Measurements from ENCODE around the gene FKBP10. TPM values are rescaled to one million over a fixed set of nuclear protein-coding genes. Genes with fewer than 3 reads are reported as not detected.

The FKBP10 gene
- total and polyA plus RNA-seq, 10 of the 15 experiments (the other 5 are each of a cell fraction or from before 2014, with no cell fraction given), result 0.02 to 4.7 (median 1.8) TPM

DNA sequence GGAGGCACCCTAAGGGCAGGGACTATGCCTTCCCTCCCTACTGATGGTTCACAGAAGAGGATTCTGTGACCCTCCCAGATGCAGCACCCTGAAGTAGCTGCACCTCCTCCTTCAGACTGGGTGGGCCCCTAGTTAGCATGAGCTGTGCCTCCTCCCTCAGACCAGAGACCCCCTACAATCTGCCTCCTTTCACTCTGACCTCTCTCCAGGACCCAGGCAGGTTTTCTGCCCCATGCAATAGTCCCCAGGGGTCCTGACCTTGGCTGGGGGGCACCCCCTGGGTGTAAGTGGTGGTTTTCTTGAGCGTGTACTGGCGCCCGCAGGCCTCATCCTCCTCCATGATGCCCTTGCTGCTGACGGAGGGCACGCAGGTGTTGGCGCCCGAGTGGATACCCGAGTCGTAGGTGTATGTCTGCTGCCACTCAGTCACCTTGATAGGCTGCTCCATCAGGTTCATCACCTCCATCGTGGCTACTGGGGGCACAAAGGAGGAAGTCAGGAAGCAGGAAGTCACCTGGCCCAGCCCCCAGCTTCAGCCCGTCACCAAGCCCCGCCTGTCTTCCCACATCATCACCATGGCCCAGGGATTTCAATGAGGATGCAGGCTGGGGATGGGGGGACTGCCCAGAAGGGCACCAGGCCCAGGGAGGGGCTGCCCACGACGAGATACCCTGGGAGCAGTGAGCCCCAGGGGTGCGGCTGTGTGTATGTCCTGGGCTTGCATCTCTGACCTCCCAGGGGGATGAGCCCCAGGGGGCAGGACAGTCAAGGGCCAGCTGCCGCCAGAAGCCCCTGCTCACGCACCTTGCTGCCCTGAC lies 41.2 kb upstream of the FKBP10 start:
- intact Hi-C loops (cut with micrococcal nuclease; ENCODE audit: unreplicated experiment), result no loop called here
- H3K4me2 ChIP-seq (ENCODE audit: control insufficient read depth, insufficient read depth), result peak overlapping the region; percentile 47
- peaks cover 4% of the 10 kb centered on the region for H3K79me2 ChIP-seq (ENCODE audit: control insufficient read depth, insufficient read depth, low read length)
- ATAC-seq, result peak; percentile 84
- H3K4me1 ChIP-seq (ENCODE audit: control insufficient read depth, insufficient read depth, low read length), result no peaks in the 10 kb centered on the region
- peak overlapping the region; percentile 69 for H2AFZ ChIP-seq (ENCODE audit: control insufficient read depth, low read depth, low read length)
- no peak for DNase-seq (ENCODE audit: low read depth, low spot score)
- ChIA-PET RAD21 (ENCODE audit: unreplicated experiment) (interaction anchor here (0.6 to 1.3 kb wide), 4 partner anchors 15 to 90 kb away, joined by 3 to 4 read pairs (median 3); partner anchors contain the start of gene JUP), CTCF (interaction anchor here (1.3 kb wide), 1 partner anchor 15 kb away, joined by 3 read pairs; the partner anchor contains the start of gene JUP), SMC1A (ENCODE audit: uncharacterized antibody, unreplicated experiment) (interaction anchor here (0.7 to 2.4 kb wide), 2 partner anchors 15 to 93 kb away, joined by 3 to 8 read pairs; partner anchors contain the start of genes JUP and KLHL11), POLR2A (no interaction called here)
- 37% methylated on average over 17 of the region's 17 CpGs for WGBS (ENCODE audit: insufficient coverage, insufficient replicate concordance, low lambda C conversion rate, missing lambda C conversion rate)
- no peaks in the 10 kb centered on the region for H3K36me3 ChIP-seq (ENCODE audit: control insufficient read depth in 2 of 2, insufficient read depth in 2 of 2, low read length in 1 of 2)
- no peaks in the 10 kb centered on the region for H3K9me3 ChIP-seq (replicated peaks; ENCODE audit: control insufficient read depth, insufficient read depth, low read length)
- TSS peak; percentile 66 for BruUV-seq (replicated peaks)
- TF ChIP-seq SMAD5 (IDR thresholded peaks at IDR 0.05; ENCODE audit: low read depth), result no peak
- peak; percentile 38; the same call in 1 of the 2 replicates for TF ChIP-seq POLR2AphosphoS5 (IDR thresholded peaks at IDR 0.05; ENCODE audit: low read length)
- TF ChIP-seq, protein P1, sequence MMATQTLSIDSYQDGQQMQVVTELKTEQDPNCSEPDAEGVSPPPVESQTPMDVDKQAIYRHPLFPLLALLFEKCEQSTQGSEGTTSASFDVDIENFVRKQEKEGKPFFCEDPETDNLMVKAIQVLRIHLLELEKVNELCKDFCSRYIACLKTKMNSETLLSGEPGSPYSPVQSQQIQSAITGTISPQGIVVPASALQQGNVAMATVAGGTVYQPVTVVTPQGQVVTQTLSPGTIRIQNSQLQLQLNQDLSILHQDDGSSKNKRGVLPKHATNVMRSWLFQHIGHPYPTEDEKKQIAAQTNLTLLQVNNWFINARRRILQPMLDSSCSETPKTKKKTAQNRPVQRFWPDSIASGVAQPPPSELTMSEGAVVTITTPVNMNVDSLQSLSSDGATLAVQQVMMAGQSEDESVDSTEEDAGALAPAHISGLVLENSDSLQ (IDR thresholded peaks at IDR 0.05), result peak; percentile 26; the same call in 1 of the 2 replicates
- no peak for TF ChIP-seq NFXL1 (IDR thresholded peaks at IDR 0.05; ENCODE audit: borderline replicate concordance)
- TF ChIP-seq MEF2B (IDR thresholded peaks at IDR 0.05; ENCODE audit: partially characterized antibody, poor library complexity, severe bottlenecking), result peak; percentile 90
- TF ChIP-seq, protein P2, sequence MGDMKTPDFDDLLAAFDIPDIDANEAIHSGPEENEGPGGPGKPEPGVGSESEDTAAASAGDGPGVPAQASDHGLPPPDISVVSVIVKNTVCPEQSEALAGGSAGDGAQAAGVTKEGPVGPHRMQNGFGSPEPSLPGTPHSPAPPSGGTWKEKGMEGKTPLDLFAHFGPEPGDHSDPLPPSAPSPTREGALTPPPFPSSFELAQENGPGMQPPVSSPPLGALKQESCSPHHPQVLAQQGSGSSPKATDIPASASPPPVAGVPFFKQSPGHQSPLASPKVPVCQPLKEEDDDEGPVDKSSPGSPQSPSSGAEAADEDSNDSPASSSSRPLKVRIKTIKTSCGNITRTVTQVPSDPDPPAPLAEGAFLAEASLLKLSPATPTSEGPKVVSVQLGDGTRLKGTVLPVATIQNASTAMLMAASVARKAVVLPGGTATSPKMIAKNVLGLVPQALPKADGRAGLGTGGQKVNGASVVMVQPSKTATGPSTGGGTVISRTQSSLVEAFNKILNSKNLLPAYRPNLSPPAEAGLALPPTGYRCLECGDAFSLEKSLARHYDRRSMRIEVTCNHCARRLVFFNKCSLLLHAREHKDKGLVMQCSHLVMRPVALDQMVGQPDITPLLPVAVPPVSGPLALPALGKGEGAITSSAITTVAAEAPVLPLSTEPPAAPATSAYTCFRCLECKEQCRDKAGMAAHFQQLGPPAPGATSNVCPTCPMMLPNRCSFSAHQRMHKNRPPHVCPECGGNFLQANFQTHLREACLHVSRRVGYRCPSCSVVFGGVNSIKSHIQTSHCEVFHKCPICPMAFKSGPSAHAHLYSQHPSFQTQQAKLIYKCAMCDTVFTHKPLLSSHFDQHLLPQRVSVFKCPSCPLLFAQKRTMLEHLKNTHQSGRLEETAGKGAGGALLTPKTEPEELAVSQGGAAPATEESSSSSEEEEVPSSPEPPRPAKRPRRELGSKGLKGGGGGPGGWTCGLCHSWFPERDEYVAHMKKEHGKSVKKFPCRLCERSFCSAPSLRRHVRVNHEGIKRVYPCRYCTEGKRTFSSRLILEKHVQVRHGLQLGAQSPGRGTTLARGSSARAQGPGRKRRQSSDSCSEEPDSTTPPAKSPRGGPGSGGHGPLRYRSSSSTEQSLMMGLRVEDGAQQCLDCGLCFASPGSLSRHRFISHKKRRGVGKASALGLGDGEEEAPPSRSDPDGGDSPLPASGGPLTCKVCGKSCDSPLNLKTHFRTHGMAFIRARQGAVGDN (IDR thresholded peaks at IDR 0.05), result no peak
- TF ChIP-seq NBN (IDR thresholded peaks at IDR 0.05), result 0 out of 2 replicates have a peak, but pooled peaks have one; percentile 15
- TF ChIP-seq GATAD2B (conservative IDR thresholded peaks at IDR 0.05; ENCODE audit: low read depth), result peak; percentile 67
- TF ChIP-seq ESRRA (IDR thresholded peaks at IDR 0.05; ENCODE audit: low read length), result 0 out of 2 replicates have a peak, but pooled peaks have one; percentile 42
- peak; percentile 58; the same call in 1 of the 2 replicates for TF ChIP-seq SPI1 (IDR thresholded peaks at IDR 0.05; ENCODE audit: borderline replicate concordance, insufficient read depth, low read depth, low read length)
- no peak for TF ChIP-seq FOXM1 (IDR thresholded peaks at IDR 0.05; ENCODE audit: low read depth, low read length)
- 0 out of 2 replicates have a peak, but pooled peaks have one; percentile 19 for TF ChIP-seq IKZF1 (conservative IDR thresholded peaks at IDR 0.05)
- no peak for TF ChIP-seq KDM1A (IDR thresholded peaks at IDR 0.05; ENCODE audit: borderline replicate concordance)
- TF ChIP-seq, protein P3, sequence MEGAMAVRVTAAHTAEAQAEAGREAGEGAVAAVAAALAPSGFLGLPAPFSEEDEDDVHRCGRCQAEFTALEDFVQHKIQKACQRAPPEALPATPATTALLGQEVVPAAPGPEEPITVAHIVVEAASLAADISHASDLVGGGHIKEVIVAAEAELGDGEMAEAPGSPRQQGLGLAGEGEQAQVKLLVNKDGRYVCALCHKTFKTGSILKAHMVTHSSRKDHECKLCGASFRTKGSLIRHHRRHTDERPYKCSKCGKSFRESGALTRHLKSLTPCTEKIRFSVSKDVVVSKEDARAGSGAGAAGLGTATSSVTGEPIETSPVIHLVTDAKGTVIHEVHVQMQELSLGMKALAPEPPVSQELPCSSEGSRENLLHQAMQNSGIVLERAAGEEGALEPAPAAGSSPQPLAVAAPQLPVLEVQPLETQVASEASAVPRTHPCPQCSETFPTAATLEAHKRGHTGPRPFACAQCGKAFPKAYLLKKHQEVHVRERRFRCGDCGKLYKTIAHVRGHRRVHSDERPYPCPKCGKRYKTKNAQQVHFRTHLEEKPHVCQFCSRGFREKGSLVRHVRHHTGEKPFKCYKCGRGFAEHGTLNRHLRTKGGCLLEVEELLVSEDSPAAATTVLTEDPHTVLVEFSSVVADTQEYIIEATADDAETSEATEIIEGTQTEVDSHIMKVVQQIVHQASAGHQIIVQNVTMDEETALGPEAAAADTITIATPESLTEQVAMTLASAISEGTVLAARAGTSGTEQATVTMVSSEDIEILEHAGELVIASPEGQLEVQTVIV (IDR thresholded peaks at IDR 0.05; ENCODE audit: borderline replicate concordance, partially characterized antibody), result peak; percentile 45
- in situ Hi-C loops (cut with MboI), result no loop called here
- peak; percentile 54 for FAIRE-seq
- H3K27ac ChIP-seq (ENCODE audit: control insufficient read depth, insufficient read depth), result peak overlapping the region; percentile 35
- peak overlapping the region; percentile 55; the same call in 1 of the 2 replicates for H3K9ac ChIP-seq (ENCODE audit: control insufficient read depth, insufficient read depth, low read length)
- H3K27me3 ChIP-seq (replicated peaks in 1 of 2; ENCODE audit: control insufficient read depth in 2 of 2, insufficient read depth in 2 of 2, low read length in 1 of 2), result no peaks in the 10 kb centered on the region; a peak in 1 of 4 replicates
- H3K4me3 ChIP-seq, result peak overlapping the region; percentile 63
- no peaks in the 10 kb centered on the region for H4K20me1 ChIP-seq (ENCODE audit: control insufficient read depth, insufficient read depth)

Measured in GM12878 (cell line).